IPS DF 6.9 (cell line): ENCODE results near the gene PPM1F.

Experiments
- DNase-seq: peaks from one replicate; pipeline ENCODE4 v3.0.0-alpha.2; 2013; ENCODE audit warnings: low read depth, low spot score
- H3K27ac ChIP-seq: one replicate; pipeline ENCODE4 v1.5.1; 2013; ENCODE audit warnings: low read length, control low read depth
- H3K27me3 ChIP-seq: 2 replicates; pipeline ENCODE4 v1.6.1; 2013; ENCODE audit warnings: mild to moderate bottlenecking, low read length; ENCODE audit not compliant: control insufficient read depth, insufficient read depth
- H3K36me3 ChIP-seq: 2 replicates; pipeline ENCODE4 v1.6.1; 2013; ENCODE audit warnings: low read length; ENCODE audit not compliant: control insufficient read depth, insufficient read depth
- H3K4me1 ChIP-seq: 2 replicates; pipeline ENCODE4 v1.6.1; 2013; ENCODE audit warnings: low read length; ENCODE audit not compliant: control insufficient read depth, insufficient read depth
- H3K4me3 ChIP-seq: 2 replicates; pipeline ENCODE4 v1.5.1; 2013; ENCODE audit warnings: mild to moderate bottlenecking, low read length
- H3K9me3 ChIP-seq: 2 replicates; pipeline ENCODE4 v1.6.1; 2013; ENCODE audit warnings: low read length, inconsistent platforms; ENCODE audit not compliant: control insufficient read depth, insufficient read depth
- WGBS: extraction: QIAGEN DNeasy Blood & Tissue Kit; methylation state at CpG from one replicate; pipeline ENCODE4 v1.1.7; 2013; ENCODE audit warnings: mixed read lengths, missing lambda C conversion rate; ENCODE audit not compliant: insufficient read length, insufficient coverage; 5-methylcytosine and 5-hydroxymethylcytosine counted together

The PPM1F gene

GRCh38 chr22:21975273-21975672 is 22.6 kb upstream of the PPM1F start:
- Histone ChIP-seq H3K9me3 (no peaks in the 10 kb centered on the region), H3K4me3 (no peak overlapping the region), H3K36me3 (peaks cover 30% of the 10 kb centered on the region), H3K27me3 (no peaks in the 10 kb centered on the region), H3K4me1 (no peaks in the 10 kb centered on the region), H3K27ac (no peak overlapping the region)
- WGBS: no CpG with 5 or more reads among the region's 5 CpGs
- no peak for DNase-seq

GRCh38 chr22:21974058-21974649 is 21.5 kb upstream of the PPM1F start:
- no peaks in the 10 kb centered on the region for H3K27me3 ChIP-seq
- WGBS: no CpG with 5 or more reads among the region's 12 CpGs
- DNase-seq: no peak

GRCh38 chr22:21972806-21973205 is 20.2 kb upstream of the PPM1F start:
- Histone ChIP-seq H3K27ac (no peak overlapping the region), H3K36me3 (peaks cover 41% of the 10 kb centered on the region), H3K27me3 (no peaks in the 10 kb centered on the region), H3K4me1 (no peaks in the 10 kb centered on the region), H3K4me3 (no peak overlapping the region), H3K9me3 (no peaks in the 10 kb centered on the region)
- WGBS: no CpG with 5 or more reads among the region's 6 CpGs
- no peak for DNase-seq

More at GRCh38 chr22:21974058-21974649, 21.5 kb upstream of the PPM1F start:
- no peaks in the 10 kb centered on the region for H3K9me3 ChIP-seq
- no peak overlapping the region for H3K4me3 ChIP-seq
- no peaks in the 10 kb centered on the region for H3K4me1 ChIP-seq
- H3K36me3 ChIP-seq: peaks cover 35% of the 10 kb centered on the region
- no peak overlapping the region for H3K27ac ChIP-seq

- Histone ChIP-seq H3K27me3 (no peaks in the 10 kb centered on the region), H3K36me3 (peaks cover 46% of the 10 kb centered on the region), H3K27ac (no peak overlapping the region), H3K4me1 (no peaks in the 10 kb centered on the region), H3K4me3 (no peak overlapping the region), H3K9me3 (no peaks in the 10 kb centered on the region)
- WGBS: no CpG with 5 or more reads among the region's 7 CpGs
- no peak for DNase-seq
Measured at GRCh38 chr22:21972293-21972779, 19.7 kb upstream of the PPM1F start.

DNA sequence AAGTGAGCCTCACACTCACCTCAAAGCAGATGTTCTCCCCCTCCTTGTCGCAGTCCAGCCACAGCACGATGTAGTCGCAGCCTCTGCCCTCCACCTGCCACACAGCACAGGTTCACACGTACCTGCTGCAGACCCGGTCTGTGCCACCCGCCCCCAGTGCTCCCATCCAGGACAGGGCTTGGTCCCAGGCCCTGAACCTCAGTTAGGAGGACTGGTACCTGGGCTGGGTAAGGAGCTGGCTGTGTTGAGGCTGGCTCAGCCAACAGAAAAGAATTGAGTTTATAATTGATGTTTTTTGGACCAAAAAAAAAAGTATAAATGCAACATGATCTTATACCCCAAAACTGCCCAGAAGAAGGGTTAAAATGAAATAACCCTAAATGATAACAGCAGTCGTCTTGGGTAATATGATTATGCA is 19.2 kb upstream of the PPM1F start:
- no peaks in the 10 kb centered on the region for H3K4me1 ChIP-seq
- H3K9me3 ChIP-seq: no peaks in the 10 kb centered on the region
- no CpG with 5 or more reads among the region's 7 CpGs for WGBS
- peaks cover 50% of the 10 kb centered on the region for H3K36me3 ChIP-seq
- DNase-seq: no peak
- H3K4me3 ChIP-seq: no peak overlapping the region
- H3K27ac ChIP-seq: no peak overlapping the region
- no peaks in the 10 kb centered on the region for H3K27me3 ChIP-seq

- Histone ChIP-seq H3K27ac (no peak overlapping the region), H3K36me3 (peaks cover 54% of the 10 kb centered on the region), H3K4me1 (no peaks in the 10 kb centered on the region), H3K4me3 (no peak overlapping the region), H3K27me3 (no peaks in the 10 kb centered on the region), H3K9me3 (no peaks in the 10 kb centered on the region)
- DNase-seq: no peak
- WGBS: no CpG with 5 or more reads among the region's 18 CpGs
Measured at GRCh38 chr22:21970800-21971617, 18.4 kb upstream of the PPM1F start.

DNA sequence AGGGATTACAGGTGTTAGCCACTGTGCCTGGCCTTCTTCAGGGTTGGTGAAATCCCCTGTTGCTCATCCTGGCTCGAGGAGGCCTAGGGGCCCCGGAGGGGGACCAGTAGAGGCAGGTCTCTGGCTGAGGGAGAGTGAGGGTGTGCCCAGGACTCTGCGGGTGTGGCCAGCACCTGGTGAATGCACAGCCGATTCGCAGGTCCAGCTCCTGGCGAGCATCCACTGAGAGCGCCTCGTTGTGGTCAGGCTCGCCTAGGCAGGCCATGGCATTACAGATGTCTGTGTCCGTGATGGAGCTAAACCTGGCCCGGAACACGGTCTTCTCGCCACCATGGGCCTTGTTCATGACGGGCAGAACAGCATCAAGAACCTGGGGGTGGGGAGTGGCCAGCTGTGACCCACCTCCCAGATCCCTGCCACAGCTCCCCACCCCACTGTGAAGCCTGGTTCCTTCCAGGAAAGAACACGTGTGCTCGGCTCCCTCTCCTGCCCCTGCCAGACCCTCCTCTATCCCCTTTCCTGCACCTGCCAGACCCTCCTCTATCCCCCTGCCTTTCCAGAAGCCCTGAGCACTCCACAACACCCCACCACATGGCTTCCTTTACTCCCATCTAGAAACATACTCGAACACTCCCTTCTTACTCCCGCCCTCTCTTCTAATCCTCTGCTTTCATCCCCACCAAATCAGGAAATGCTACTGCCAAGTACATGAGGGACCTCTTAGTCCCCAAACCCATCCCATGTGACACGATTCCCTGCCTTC is 17.6 kb upstream of the PPM1F start:
- no peaks in the 10 kb centered on the region for H3K4me1 ChIP-seq
- no peaks in the 10 kb centered on the region for H3K9me3 ChIP-seq
- 100% methylated on average over 2 of the region's 19 CpGs for WGBS
- peaks cover 54% of the 10 kb centered on the region for H3K36me3 ChIP-seq
- H3K4me3 ChIP-seq: no peak overlapping the region
- no peak for DNase-seq
- no peak overlapping the region for H3K27ac ChIP-seq
- H3K27me3 ChIP-seq: no peaks in the 10 kb centered on the region

- WGBS: no CpG with 5 or more reads among the region's 5 CpGs
- Histone ChIP-seq H3K4me1 (no peaks in the 10 kb centered on the region), H3K4me3 (no peak overlapping the region), H3K27me3 (no peaks in the 10 kb centered on the region), H3K36me3 (peaks cover 60% of the 10 kb centered on the region), H3K27ac (no peak overlapping the region), H3K9me3 (no peaks in the 10 kb centered on the region)
- no peak for DNase-seq
Measured at GRCh38 chr22:21968452-21969129, 15.9 kb upstream of the PPM1F start.

DNA sequence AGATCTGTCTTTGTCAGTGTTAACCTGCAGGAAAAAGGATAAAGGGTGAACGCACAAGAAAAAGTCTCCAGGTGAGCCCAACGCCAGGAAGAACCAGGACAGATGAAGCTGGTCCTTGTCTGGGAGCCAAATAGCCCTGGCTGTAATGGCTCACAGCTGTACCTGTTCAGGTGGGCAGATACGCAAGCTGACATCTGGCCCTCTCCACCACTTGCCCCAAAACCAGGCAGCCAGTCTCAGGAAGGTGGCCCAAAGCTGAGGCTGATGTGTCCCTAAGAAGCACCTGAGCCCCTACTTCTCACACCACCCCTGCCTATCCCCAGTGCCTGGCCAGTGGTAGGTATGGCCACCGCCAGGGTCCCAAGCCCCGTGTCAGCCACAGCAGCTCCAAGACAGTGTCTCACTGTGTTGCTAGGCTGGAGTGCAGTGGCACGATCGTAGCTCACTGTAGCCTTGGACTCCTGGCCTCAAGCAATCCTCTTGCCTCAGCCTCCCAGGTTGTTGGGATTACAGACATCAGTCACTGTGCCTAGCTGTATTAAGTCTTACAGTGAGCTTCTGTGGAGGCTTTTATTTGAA is 15.1 kb upstream of the PPM1F start:
- Histone ChIP-seq H3K27ac (no peak overlapping the region), H3K9me3 (no peaks in the 10 kb centered on the region), H3K4me3 (no peak overlapping the region), H3K27me3 (no peaks in the 10 kb centered on the region), H3K36me3 (peaks cover 64% of the 10 kb centered on the region), H3K4me1 (no peaks in the 10 kb centered on the region)
- WGBS: no CpG with 5 or more reads among the region's 7 CpGs
- no peak for DNase-seq
